Stimulated activated CD4-positive, alpha-beta T cell treated with anti-CD3 and anti-CD28 coated beads, TNF-alpha, amount 100 ng/mL, for 1 hour (primary cell): Measurements from ENCODE around the gene PCNX4.

Source experiments
- DNase-seq, 3 donors: peaks; one replicate each; pipeline ENCODE4 v3.0.0-alpha.2; 2020; ENCODE audit warnings: low read depth in 3 of 3, low spot score in 1 of 3

PCNX4 gene

DNA sequence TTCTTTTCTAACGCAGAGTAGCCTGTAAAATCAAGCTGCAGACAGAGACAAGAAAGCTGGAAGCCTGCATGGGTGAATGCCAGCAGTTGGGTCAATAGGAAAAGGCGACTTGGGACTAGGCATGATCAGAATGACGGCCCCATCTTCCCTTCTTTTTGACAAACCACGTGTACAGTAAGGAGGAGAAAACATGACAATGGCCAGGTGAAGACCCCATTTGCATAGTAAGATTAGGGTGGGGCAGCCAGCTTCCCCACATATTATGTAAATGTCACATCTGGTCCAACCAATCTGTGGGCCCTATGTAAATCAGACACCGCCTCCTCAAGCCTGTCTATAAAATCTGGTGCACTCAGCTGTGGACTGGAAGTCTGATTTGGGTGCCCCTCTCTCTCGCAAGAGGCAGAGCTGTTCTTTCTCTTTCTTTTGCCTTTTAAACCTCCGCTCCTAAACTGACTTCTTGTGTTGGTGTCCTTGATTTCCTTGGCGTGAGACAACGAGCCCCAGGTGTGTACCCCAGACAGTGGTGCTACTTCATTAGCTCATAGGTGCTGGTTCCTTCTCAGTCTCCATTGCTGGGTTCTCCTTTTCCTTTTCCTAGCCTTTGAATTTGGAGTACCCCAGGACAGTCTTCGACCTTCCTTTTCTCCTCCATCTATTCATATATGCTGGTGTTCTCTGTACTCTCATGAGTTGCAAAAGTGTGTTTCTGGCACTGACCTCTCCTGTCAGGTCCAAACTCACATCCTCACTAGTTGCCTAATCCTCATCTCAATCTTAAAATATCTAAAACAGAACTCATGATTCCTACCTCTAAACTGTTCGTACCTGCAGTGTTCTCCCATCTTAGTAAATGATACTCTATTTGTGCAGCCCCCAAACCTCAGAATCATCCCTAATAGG is 82.9 kb downstream of the PCNX4 start:
- DNase-seq = no peak

DNA sequence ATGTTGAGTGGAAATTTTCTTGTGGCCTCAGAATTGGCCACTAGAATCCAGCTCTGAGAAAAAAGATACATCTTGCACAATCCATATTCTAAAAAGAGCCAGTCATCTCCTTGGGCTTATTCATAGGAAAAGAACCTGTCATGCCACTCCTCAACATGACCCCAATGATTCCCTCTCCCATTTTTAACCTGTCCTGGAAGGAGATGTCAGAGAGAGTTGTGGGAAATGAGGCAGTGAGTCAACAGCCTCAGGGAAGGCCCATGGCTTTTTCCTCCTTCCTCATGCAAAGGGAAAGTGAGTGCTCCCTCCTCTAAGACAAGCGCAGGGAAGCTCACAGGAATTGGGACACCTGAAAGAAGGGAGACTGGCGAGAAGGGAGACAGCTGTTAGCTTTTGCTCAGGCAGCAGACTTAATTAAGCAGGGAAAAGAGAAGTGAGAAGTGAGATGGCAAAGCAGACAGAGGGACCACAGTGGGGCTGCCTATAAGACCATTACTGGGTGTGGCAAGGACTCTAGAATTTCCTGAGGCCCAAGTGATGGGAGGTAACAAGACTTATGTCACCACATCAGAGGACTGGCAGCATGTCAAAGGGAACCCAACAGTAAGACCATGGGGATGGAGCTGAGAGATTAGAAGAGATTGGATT is 83.7 kb downstream of the PCNX4 start:
- no peak for DNase-seq

DNA sequence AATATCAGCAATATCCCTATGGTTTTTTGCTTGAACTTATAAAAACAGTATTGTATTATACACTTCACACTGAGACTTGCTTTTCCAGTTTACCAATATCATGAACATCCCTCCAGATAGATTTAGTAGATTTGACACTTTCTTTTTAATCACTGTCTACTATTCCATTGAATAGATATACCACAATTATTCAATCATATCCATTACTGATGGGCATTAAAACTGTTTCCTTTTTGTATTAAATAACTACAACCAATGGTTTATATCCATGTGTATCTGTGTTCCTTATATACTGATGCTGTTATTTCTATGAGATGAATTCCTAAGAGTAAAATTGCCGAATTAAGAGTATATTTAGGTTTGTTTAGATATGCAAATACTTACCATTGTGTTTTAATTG is 86.4 kb downstream of the PCNX4 start:
- DNase-seq = no peak

DNA sequence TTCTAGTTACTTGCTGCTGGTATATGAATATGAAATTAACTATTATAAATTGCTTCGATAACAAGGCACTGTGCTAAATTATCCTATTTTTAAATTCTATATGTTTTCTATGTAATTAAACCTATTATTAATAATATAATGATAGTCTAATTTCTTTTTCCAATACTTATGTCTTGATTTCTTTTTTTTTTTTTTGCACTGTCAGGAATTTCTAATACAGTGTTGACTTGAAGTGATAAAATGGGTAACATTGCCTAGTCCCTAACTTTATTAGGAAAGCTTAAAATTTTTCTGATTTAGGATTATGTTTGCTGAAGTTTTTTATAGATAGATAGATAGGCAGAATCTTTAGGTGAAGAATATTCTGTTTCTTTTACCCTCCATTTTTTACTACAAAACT is 87.1 kb downstream of the PCNX4 start:
- DNase-seq = no peak

DNA sequence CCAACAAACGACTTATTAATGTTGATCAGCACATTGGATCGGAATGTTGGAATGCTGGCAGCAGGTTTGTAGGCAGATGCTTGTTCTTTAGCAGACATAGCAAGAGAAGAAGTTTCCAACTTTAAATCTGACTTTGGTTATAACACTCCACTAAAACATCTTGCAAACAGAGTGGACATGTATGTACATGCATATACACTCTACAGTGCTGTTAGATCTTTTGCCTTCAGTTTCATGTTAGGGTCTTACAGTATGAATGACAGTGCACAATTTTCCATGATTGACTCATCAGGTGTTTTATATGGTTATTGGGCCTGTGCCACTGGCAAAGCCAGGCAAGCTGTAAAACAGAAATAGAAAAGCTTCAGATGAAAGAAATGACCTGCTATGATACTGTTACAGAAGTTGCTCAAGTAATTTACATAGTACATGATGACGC is 87.7 kb downstream of the PCNX4 start:
- DNase-seq = no peak

DNA sequence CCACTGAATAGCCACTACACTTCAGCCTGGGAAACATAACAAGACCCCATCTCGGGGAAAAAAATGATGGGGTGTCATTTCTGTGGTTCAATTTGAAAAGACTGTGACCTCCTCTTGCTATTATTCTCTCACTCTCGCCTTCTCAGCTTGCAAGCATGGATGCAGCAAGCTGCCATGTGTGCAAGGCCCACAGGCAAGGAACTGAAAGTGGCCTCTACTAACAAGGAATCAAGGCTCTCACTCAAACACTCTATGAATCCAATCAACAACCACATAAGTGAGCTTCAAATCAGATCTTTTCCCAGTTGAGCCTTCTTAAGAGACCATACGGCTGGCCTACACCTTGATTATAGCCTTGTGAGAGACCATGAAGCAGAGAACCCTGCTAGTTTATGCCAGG is 91.4 kb downstream of the PCNX4 start:
- DNase-seq = no peak

DNA sequence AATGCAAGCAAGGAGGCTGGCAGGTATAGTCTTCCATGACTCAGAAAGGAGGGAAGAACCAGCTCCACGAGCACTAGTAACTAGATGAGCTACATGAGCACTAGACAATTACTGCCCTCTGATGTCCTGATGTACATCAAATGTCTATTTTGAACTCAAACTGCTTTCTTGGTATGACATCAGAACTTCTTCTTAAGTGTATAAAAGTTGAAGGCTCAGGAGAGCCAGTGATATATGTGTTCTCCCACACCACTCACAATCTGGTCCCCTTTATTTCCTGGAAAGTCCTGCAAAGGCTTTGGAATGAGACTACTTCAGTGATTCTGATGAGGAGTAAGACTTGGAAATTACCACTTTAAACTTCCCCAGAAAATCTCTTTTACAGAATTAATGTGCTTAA is 92.0 kb downstream of the PCNX4 start:
- no peak for DNase-seq

DNA sequence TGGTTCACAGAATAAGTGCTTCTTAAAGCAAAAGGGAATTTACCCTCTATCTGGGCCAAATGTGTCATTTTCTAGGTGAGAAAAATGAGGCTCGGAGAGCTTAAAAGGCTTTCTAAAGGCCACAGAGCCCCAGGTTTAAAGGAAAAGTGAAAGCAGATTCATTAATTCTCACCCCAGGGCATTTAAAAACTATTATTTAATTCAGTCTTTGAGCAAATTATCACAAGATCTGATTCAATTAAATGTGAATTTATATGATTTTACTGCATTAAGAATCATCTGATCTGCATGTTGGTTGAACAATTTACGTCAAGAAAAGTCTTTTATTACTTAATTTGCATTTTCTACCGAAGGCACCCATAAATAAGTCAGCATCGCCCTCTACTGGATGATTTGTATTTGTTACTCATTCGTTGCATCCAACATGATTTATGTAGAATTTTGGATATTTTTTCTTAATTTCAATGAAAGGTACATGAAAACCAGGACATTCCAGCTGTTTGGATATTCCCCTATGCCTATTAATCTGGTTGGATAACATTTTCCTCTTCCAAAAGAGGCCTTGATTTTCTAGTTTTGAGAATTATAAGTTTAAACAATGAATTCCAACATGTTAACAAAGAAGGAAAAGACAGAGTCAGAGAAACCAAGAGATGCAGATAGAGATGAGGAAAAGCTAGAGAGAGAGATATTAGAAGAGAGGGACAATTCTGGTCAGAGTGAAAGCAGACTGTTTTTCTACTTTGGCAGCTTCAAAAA is 92.6 kb downstream of the PCNX4 start:
- DNase-seq = no peak

DNA sequence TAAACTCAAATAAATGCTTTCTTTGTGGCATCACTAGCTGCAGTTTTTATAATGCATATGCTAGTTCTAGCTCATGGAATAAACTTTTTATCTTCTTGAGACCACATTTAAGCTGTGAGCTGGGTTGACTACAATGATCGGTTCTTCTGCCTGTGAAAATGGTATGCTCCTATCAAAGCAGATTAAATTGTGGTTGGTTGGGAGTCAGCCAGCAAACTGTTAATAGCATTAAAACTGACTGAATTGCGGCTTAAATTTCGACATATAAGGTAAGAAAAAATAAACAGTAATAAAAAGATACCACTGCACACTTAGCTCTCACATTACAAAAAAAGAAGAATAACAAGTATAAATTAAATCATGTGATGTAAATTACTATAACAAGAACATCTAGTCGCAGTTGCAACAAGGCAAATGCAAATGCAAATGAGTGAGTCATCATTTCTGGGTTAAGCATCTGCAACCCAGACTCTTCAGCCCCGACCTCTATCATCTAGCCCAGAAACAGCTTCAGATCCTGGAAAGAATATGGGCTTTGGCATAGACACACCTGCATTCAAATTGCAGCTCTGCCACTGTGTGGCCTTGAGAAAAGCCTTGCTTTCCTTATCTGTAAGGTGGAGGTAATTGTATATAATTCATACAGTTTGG is 93.3 kb downstream of the PCNX4 start:
- DNase-seq = no peak

DNA sequence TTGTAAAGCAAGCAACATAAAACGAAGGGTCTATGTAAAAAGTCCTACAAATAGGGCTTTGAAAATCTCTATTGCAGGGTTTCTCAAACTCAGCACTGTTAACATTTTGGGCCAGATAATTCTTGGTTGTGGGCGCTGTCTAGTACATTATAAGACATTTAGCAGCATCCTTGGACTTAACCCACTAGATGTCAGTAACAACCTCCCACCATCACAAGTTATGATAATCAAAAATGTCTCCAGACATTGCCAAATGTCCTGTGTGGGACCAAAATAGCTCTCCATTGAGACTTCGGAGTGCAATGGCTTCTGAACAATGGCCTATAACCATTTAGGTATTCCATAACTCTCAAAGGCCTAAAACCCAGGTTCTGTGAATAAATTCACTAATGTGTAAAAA is 96.4 kb downstream of the PCNX4 start:
- no peak for DNase-seq

DNA sequence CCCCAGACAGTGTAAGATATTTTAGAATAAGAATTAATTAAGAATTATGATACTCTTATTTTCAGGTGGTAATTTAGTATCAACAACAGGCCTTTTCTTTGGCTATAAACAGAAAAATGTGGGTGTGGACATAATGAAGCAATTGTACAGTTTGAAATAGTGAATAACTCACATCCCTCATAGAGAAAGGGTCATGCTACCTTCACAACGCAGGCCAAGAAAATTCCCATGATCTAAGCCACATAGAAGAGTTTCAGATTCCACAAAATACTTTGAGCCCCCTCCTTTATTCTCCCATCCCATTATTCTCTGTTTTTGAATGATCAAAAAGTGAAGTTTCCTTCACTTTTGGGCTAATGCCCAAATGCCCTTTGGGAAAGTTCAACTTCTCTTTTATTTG is 97.0 kb downstream of the PCNX4 start:
- no peak for DNase-seq

DNA sequence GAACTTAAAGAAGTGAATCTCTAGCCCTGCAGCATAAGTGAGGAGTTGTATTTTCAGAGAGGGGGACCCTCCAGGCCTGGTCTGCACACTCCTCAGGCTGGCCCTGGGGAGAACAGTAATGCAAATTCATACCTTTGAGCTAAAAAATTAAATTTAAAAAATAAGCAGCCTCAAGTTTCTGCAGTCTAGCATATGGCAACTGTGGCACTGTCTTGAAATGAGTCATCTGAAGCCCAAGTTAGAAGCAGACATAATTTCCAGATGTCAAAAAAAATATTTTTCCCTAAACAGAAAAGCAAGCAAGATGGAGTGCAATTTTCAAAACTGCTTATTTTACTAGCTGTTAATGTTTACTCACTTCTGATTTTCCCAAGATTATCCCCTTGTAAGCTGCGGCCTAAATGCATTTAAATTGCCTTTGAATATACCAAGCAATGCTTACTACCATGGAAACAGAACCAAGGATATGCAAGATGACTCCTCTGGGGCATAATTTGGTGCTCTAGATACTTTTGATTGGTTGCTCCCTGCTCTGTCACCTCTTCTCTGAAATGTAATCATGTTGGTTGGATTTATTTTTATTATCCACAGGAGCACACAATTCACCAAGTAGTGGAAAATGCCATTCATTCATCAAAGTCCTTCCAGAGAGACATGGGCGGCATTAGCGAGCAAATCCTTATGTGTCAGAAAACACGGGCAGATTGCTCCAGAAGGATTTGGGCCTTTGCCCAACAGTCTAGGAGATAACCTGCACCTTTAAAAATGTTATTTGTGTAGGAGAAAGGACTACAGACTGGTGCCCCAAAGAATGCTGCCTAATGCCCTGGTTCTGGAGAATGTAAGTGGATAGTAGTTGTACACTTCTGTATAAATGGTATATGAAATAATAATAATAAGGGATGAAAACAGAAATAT is 98.5 kb downstream of the PCNX4 start:
- DNase-seq = no peak

DNA sequence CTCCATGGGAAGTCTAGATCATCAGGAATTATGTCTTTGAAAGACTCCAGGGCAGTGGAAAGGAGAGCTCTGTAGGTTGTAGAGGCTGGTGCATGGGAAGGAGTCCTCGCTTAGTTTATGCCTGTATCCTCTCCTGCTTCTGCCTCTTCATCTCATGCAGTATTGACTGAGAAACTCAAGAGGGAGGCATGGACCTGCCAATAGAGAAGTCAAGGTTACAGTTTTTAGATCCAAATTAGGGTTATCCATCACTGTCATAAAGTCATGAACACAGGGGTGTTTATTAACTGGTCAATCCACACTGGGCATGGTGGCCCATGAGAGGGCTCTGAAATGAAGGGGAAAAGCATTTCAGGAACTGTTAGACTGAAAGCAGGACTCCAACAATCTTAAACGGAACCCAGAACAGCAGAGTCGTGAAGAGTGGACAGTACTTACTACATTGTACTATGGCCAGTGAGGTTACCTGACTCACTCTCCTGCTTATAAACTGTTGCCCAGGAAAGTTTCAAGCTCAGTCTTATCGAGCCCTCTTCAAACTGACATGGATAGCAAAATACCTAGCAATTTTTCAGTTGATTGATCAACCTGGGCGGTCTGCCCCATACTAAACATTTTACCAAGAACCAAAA is 103.6 kb downstream of the PCNX4 start:
- no peak for DNase-seq

DNA sequence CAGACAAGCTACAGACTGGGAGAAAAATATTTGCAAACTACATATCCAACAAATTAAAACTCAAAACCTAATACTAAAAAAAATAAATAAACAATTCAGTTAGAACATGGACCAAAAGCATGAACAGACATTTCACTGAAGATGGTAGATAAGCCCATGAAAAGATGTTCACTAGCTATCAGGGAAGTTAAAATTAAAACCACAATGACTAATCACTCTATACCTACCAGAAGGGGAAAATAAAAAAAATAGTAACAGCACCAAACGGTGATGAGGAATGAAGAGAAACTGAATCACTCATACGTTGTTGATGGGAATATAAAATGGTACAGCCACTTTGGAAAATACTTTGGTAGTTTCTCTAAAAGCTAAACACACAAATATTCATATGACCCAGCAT is 104.6 kb downstream of the PCNX4 start:
- DNase-seq = no peak

DNA sequence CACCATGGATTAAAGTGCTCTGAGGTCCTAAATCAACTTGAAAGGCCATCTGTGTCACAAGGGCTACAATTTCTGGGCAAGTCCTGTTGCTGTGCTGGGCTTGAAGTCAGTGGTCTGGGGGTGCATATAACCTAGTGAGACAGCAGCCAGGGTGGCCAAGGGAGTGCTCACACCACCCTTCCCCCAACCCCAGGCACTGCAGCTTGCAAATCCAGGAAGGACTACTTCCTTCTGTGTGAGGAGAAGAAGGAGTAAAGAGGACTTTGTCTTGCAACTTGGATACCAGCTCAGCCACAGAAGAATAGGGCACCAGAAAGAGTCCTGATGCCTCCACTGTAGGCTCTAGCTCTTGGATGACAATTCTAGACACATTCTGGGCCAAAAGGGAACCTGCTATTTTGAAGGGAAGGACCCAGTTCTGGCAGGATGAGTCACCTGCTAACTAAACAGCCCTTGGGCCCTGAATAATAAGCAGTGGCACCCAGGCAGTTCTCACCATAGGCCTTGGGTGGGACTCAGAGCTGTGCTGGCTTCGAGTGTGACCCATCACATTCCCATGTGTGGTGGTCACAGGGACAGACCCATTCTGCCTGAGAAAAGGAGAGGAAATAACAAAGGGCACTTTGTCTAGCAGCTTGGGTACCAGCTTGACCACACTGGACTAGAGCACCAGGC is 106.0 kb downstream of the PCNX4 start:
- DNase-seq = no peak

DNA sequence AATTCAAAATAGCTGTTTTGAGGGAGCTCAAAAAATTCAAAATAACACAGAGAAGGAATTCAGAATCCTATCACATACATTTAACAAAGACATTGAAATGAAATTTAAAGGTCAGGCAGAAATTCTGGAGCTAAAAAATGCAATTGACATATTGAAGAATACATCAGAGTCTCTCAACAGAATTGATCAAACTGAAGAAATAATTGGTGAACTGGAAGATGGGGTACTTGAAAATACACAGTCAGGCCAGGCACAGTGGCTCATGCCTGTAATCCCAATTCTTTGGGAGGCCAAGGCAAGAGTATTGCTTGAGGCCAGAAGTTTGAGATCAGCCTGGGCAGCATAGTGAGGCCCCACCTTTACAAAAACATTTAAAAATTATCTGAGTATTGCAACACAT is 107.6 kb downstream of the PCNX4 start:
- no peak for DNase-seq

DNA sequence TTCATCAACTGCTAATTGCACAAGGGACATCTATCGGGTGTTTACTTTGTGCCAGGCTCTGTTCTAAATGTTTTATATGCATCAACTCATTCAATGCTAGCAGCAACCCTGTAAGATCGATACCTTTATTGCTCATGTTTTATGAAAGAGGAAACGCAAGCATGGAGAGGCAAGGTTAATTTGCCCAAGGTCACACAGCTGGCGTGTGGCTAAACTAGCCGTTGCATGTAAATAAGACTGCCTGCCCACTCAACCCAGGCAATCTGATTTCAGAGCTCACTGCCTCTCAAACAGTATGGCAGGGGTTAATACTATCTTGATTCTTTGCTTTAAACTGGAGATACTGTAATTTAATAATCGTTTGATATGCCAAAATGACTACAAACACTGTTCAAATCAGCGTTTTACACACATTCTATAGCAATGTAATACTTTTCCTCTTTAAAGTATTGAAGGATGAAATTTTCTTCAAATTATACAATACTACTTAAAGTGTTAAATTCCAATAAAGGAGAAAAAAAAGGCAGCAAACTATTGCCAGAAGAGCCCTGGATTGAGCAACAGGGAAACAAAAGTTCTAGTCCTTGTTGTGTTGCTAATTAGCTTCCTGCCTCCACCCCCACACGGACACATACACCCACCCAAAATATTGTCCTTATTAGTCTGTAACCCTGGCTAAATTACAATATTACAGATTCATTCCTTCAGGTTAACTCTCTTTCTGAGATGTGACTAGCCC is 112.5 kb downstream of the PCNX4 start:
- DNase-seq = no peak

DNA sequence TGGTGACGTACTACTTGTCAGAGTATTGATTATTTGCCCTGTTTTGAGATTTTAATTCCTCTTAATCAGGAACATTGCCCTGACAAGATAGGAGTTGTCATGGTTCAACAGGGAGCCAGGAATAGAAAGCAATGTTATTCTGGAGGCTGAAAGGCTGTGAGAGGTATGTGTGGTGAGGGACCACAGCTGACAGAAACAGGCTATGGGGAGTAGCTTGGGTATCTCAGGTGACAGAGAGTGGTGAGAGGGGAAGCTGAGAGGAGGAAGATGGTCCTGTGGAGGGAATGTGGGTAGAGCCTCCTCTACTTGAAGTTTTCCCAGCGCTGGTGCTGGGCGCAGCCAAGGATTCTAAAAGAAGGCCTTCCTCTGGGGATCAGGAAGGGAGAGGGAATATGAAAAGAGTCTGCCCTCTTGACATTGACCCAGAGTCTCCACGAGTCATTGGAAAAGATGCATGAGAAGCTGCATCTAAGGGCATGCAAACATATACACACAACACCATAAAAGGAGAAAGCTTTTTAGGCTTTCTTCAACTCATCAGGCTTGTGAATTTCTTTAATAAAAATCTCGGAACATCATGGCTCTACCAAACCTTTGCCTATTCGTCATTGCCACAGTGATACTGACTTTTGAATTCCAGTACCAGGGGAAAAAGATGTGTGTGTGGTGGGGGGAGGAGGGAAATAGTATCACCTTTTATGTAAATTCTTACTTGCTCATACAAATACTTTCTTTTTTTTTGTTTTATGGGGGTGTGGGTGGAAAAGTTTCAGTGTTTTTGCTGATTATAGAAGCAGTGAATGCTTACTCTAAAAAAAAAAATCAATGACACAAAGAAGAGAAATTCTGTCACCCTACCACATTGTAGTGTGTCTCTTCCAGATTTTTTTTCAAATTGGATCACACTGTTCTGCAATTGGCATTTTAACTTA is 113.4 kb downstream of the PCNX4 start:
- DNase-seq = no peak
